HCT116 (cell line): ENCODE results near the gene PLD5. TPM values are rescaled to one million over a fixed set of nuclear protein-coding genes. Genes with fewer than 3 reads are reported as not detected.
"Not testable (repeated sequence)": the region's sequence is repeated elsewhere in the genome, so short reads cannot be mapped to it uniquely, and the experiment has no call there.

Source experiments
- ATAC-seq: fragments of 200-7000 bp; cut with Tn5 transposase; 2 replicates; pipeline ENCODE4 v1.9.1; 2020; ENCODE audit warnings: mild to moderate bottlenecking, moderate library complexity
- BruUV-seq: library from RNA; stranded (reverse); fragments of 400-500 nt; replicated peaks from 2 replicates; lab custom pipeline; 2021; lab: Mats Ljungman, UMichigan
- CTCF ChIA-PET: fragments of 300-600 bp; sonication (Branson Sonifier 250); formaldehyde crosslinking; loops from one replicate; lab custom pipeline; 2021; ENCODE audit warnings: antibody characterized with exemption; lab: Charles Lee
- POLR2A ChIA-PET: fragments of 300-600, 350-600 bp; sonication (Branson Sonifier 250); formaldehyde crosslinking; loops from one replicate; lab custom pipeline; 2021; ENCODE audit warnings: antibody characterized with exemption; lab: Charles Lee
- RAD21 ChIA-PET, 2 experiments: fragments of 300-600 bp; sonication (Branson Sonifier 250); formaldehyde crosslinking; loops; one replicate each; lab custom pipeline; 2023; ENCODE audit warnings: low total read pairs in 2 of 2; ENCODE audit not compliant: uncharacterized antibody in 2 of 2, unreplicated experiment in 2 of 2, low non-redundant PET in 1 of 2; lab: Charles Lee
- DNase-seq: peaks from one replicate; pipeline ENCODE4 v3.0.0-alpha.2; 2010; ENCODE audit warnings: low read depth, low spot score
- H2AFZ ChIP-seq: fragments of 200-600 bp; shearing (Covaris generic), sonication (generic); 2 replicates; pipeline ENCODE4 v1.6.1; 2017; ENCODE audit warnings: low read depth, mixed run types, mixed read lengths, antibody characterized with exemption, low read length; ENCODE audit not compliant: poor library complexity, severe bottlenecking
- H3K27ac ChIP-seq: 2 replicates; pipeline ENCODE4 v1.5.1; 2012; ENCODE audit warnings: low read depth, low read length
- H3K27me3 ChIP-seq: fragments of 200-600 bp; sonication (generic); 2 replicates; pipeline ENCODE4 v1.6.1; 2016; ENCODE audit warnings: mixed run types, low read length, mixed read lengths; ENCODE audit not compliant: insufficient read depth
- H3K36me3 ChIP-seq, 2 experiments: fragments of 200-500 bp in 1 of 2; fragments of 200-600 bp in 1 of 2; sonication (Bioruptor generic) in 1 of 2; sonication (generic) in 1 of 2; 2 replicates each; pipeline versions ENCODE4 v1.5.1 to v1.6.1; 2014 to 2016; ENCODE audit warnings: low read length in 2 of 2, inconsistent platforms in 1 of 2, mixed read lengths in 1 of 2, mixed run types in 1 of 2; ENCODE audit not compliant: insufficient read depth in 2 of 2, control insufficient read depth in 1 of 2
- H3K4me1 ChIP-seq, 2 experiments: fragments of 200-600 bp in 1 of 2; sonication (generic) in 1 of 2; 2 replicates each; pipeline versions ENCODE4 v1.5.1 to v1.6.1; 2012 to 2017; ENCODE audit warnings: low read length in 2 of 2, inconsistent platforms in 1 of 2, mild to moderate bottlenecking in 1 of 2, mixed read lengths in 1 of 2, mixed run types in 1 of 2, moderate library complexity in 1 of 2; ENCODE audit not compliant: insufficient read depth in 2 of 2, control insufficient read depth in 1 of 2
- H3K4me2 ChIP-seq: fragments of 200-600 bp; sonication (generic); 2 replicates; pipeline ENCODE4 v1.6.1; 2017; ENCODE audit warnings: mixed run types, low read length, mixed read lengths
- H3K4me3 ChIP-seq, 2 experiments: fragments of 200-600 bp in 1 of 2; sonication (generic) in 1 of 2; replicated peaks in 1 of 2; 2 replicates each; pipeline ENCODE4 v1.5.1; 2011 to 2016; ENCODE audit warnings: low read length in 2 of 2, control low read depth in 1 of 2, low read depth in 1 of 2, mild to moderate bottlenecking in 1 of 2, mixed read lengths in 1 of 2, mixed run types in 1 of 2
- H3K79me2 ChIP-seq: fragments of 200-600 bp; sonication (generic); 2 replicates; pipeline ENCODE4 v1.6.1; 2017; ENCODE audit warnings: mild to moderate bottlenecking, mixed run types, low read length, moderate library complexity, mixed read lengths; ENCODE audit not compliant: insufficient read depth
- H3K9ac ChIP-seq: fragments of 200-600 bp; sonication (generic); 2 replicates; pipeline ENCODE4 v1.6.1; 2016; ENCODE audit warnings: low read length, mixed read lengths
- H3K9me2 ChIP-seq: fragments of 200-600 bp; sonication (generic), shearing (Covaris generic); 2 replicates; pipeline ENCODE4 v1.6.1; 2017; ENCODE audit warnings: mixed run types, mild to moderate bottlenecking, moderate library complexity; ENCODE audit not compliant: insufficient read depth
- H3K9me3 ChIP-seq, 2 experiments: fragments of 200-500 bp in 1 of 2; fragments of 200-600 bp in 1 of 2; sonication (Bioruptor generic) in 1 of 2; sonication (generic) in 1 of 2; 2 replicates each; pipeline ENCODE4 v1.6.1; 2014 to 2017; ENCODE audit warnings: low read length in 2 of 2, mixed read lengths in 2 of 2, inconsistent platforms in 1 of 2, low read depth in 1 of 2, mild to moderate bottlenecking in 1 of 2, mixed run types in 1 of 2, moderate library complexity in 1 of 2; ENCODE audit not compliant: control insufficient read depth in 1 of 2, insufficient read depth in 1 of 2
- H4K20me1 ChIP-seq: fragments of 200-600 bp; sonication (generic), shearing (Covaris generic); 2 replicates; pipeline ENCODE4 v1.6.1; 2017; ENCODE audit warnings: mixed run types, mild to moderate bottlenecking, moderate library complexity; ENCODE audit not compliant: insufficient read depth
- EGR1 ChIP-seq: IDR thresholded peaks from 2 replicates; pipeline ENCODE4 v1.6.1; 2012; ENCODE audit warnings: low read depth
- RAD21 ChIP-seq: IDR thresholded peaks from 2 replicates; pipeline ENCODE4 v1.6.1; 2012; ENCODE audit warnings: low read depth, mild to moderate bottlenecking
- REST ChIP-seq: IDR thresholded peaks from 2 replicates; pipeline ENCODE4 v1.6.1; 2012; ENCODE audit warnings: low read depth
- SP1 ChIP-seq: IDR thresholded peaks from 2 replicates; pipeline ENCODE4 v1.6.1; 2012; ENCODE audit warnings: low read depth
- TCF7L2 ChIP-seq: IDR thresholded peaks from 2 replicates; pipeline ENCODE4 v1.7.0; 2011; ENCODE audit warnings: borderline replicate concordance, inconsistent platforms; ENCODE audit not compliant: insufficient read depth, insufficient read length; ENCODE audit errors: extremely low read depth
- intact Hi-C: fragments of 100-400 bp; cut with micrococcal nuclease; formaldehyde crosslinking; loops from 2 replicates; pipeline ENCODE4 v1.10.0; 2022
- total RNA-seq: library from RNA; stranded (reverse); gene quantifications from one replicate; pipeline ENCODE4 v1.2.1, GENCODE V29; 2021; ENCODE audit not compliant: unreplicated experiment

PLD5 gene
- total RNA-seq, 1 experiment from 2014 or later, result not detected

GRCh38 chr1:242212401-242212800 is 312.1 kb downstream of the PLD5 start (continued):
- TF ChIP-seq REST, result no peak
- TF ChIP-seq SP1, result no peak
- TF ChIP-seq TCF7L2, result no peak
- no peak for TF ChIP-seq RAD21

GRCh38 chr1:242211254-242212022 is 313.1 kb downstream of the PLD5 start:
- intact Hi-C loops, result no loop called here
- no peak for ATAC-seq
- Histone ChIP-seq H3K9ac (no peak overlapping the region), H3K9me2 (no peaks in the 10 kb centered on the region), H3K4me2 (no peak overlapping the region), H3K9me3 (no peaks in the 10 kb centered on the region), H3K27me3 (peaks cover 22% of the 10 kb centered on the region), H3K27ac (no peak overlapping the region), H3K4me1 (no peaks in the 10 kb centered on the region), H3K79me2 (no peaks in the 10 kb centered on the region), H3K36me3 (no peaks in the 10 kb centered on the region), H4K20me1 (no peaks in the 10 kb centered on the region), H3K4me3 (no peak overlapping the region), H2AFZ (no peak overlapping the region)
- no peak for DNase-seq
- TF ChIP-seq EGR1, result no peak
- POLR2A ChIA-PET, result no interaction called here
- RAD21 ChIA-PET, result no interaction called here
- BruUV-seq, result no TSS peak
- CTCF ChIA-PET, result no interaction called here

GRCh38 chr1:242210316-242210715 is 314.2 kb downstream of the PLD5 start:
- POLR2A ChIA-PET, result not testable (repeated sequence)

More at GRCh38 chr1:242210316-242210715, 314.2 kb downstream of the PLD5 start:
- RAD21 ChIA-PET, H3K36me3 ChIP-seq, H2AFZ ChIP-seq, H3K9me3 ChIP-seq, DNase-seq, H3K4me2 ChIP-seq, H3K9me2 ChIP-seq, ATAC-seq, H3K4me3 ChIP-seq, H3K79me2 ChIP-seq, intact Hi-C loops, H3K27ac ChIP-seq, H3K4me1 ChIP-seq, BruUV-seq, CTCF ChIA-PET, H4K20me1 ChIP-seq, H3K9ac ChIP-seq: not testable (repeated sequence)
- peaks cover 32% of the 10 kb centered on the region for H3K27me3 ChIP-seq
